ENCODE data around the gene FBXL13. TPM values are rescaled to one million over a fixed set of nuclear protein-coding genes. Genes with fewer than 3 reads are reported as not detected.
A peak's percentile ranks its signal among the peaks of the same experiment; 100 is the strongest.

Gene FBXL13
- total and polyA plus RNA-seq, 8 donors, result 0.80 to 25.3 (median 6.0) TPM; not detected in 1

DNA sequence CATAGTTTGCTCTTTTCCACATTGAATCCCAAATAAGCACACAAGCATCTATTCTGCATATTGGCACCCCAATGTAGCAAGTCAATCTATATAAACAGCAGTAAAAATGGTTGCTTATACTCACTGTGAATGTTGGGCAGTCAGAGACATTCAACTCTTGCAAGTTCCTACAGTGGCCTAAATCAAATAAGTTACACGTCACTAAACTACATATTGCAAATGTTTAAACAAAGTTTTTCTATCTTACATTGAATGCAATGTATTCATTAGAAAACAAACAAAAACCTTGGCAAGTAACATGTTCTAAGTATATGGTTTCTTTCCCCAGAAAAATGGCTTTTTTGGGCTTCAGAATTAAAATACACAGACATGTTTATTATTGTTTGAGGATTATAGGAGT lies 142.8 kb downstream of the FBXL13 start:
- Histone ChIP-seq H3K27ac (peak overlapping the region in 4 of 5 donors; percentile 28 to 87 (median 71)), H3K4me3 (peak overlapping the region in 1 of 4 donors; percentile 25), H3K4me1 (peaks cover 8 to 61% (median 36%) of the 10 kb centered on the region in 4 donors), H3K9me3 (no peaks in the 10 kb centered on the region), H3K36me3 (no peaks in the 10 kb centered on the region), H3K27me3 (no peaks in the 10 kb centered on the region)
- TF ChIP-seq POLR2AphosphoS5 (IDR thresholded peaks at IDR 0.05) (no peak), POLR2A (IDR thresholded peaks at IDR 0.05) (no peak), EP300 (IDR thresholded peaks at IDR 0.05) (no peak)
- TF ChIP-seq, protein P1, sequence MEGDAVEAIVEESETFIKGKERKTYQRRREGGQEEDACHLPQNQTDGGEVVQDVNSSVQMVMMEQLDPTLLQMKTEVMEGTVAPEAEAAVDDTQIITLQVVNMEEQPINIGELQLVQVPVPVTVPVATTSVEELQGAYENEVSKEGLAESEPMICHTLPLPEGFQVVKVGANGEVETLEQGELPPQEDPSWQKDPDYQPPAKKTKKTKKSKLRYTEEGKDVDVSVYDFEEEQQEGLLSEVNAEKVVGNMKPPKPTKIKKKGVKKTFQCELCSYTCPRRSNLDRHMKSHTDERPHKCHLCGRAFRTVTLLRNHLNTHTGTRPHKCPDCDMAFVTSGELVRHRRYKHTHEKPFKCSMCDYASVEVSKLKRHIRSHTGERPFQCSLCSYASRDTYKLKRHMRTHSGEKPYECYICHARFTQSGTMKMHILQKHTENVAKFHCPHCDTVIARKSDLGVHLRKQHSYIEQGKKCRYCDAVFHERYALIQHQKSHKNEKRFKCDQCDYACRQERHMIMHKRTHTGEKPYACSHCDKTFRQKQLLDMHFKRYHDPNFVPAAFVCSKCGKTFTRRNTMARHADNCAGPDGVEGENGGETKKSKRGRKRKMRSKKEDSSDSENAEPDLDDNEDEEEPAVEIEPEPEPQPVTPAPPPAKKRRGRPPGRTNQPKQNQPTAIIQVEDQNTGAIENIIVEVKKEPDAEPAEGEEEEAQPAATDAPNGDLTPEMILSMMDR (IDR thresholded peaks at IDR 0.05), result no peak
- intact Hi-C loops (cut with DNase I; ENCODE audit: low total_unique reads), result no loop called here
- 22 to 55% (median 30%) methylated on average over 1 of the region's 1 CpG for WGBS, 5 donors
- DNase-seq, result no peak

DNA sequence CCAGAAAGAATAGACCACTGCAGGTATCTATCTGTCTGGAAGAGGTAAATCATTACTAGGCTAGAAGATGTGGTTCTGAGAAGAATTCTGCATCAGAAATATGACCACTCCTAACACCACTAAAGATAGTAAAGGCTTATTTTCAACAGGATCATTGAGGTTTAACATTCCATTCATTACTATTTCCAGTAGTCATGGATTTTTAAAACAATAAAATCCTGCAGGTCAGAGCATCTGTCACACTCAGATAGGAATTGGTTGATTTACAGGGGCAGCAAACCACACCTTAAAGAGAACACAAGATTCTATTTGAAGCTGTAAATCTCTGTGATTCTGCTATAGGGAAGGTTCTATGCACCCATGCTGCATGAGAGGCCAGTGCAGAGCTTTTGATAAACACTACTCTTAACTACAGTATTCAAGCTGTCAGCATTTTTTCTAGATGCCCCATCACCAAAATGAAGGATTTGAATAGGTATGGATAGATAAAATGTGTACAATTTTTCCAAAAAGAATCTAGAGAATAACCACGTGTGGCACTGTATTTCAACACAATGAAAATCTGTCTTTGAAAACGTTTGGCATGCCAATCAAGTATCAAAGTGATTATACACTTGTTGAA lies 147.2 kb downstream of the FBXL13 start:
- Histone ChIP-seq H3K27ac (no peak overlapping the region), H3K4me3 (no peak overlapping the region), H3K36me3 (peaks cover 0 to 5% (median 0%) of the 10 kb centered on the region in 4 donors), H3K4me1 (peaks cover 0 to 30% (median 7%) of the 10 kb centered on the region in 4 donors), H3K27me3 (no peaks in the 10 kb centered on the region), H3K9me3 (no peaks in the 10 kb centered on the region)
- intact Hi-C loops (cut with DNase I; ENCODE audit: low total_unique reads), result no loop called here
- 19 to 45% (median 22%) methylated on average over 2 of the region's 2 CpGs for WGBS, 5 donors
- TF ChIP-seq, protein P1 (IDR thresholded peaks at IDR 0.05), result no peak
- TF ChIP-seq POLR2AphosphoS5 (IDR thresholded peaks at IDR 0.05), result no peak
- TF ChIP-seq POLR2A (IDR thresholded peaks at IDR 0.05), result no peak
- TF ChIP-seq EP300 (IDR thresholded peaks at IDR 0.05), result no peak
- DNase-seq, result no peak

DNA sequence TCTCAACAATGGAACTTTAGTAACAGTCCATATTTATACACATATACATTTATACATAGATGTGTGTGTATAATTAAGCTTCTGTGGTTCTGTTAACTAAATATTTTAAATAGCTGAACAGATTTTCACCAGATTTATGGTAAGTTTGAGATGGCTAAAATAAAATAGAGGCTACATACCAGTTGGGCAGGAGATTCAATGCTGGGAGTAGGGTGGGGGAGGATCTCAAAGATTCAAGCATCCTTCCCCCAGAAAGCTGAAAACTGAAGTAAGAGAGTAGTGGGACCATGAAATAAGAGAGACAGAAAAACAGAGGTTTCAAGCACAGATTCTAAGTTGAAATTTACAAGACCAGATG lies 147.8 kb downstream of the FBXL13 start:
- H3K9me3 ChIP-seq, result no peaks in the 10 kb centered on the region
- intact Hi-C loops (cut with DNase I; ENCODE audit: low total_unique reads), result no loop called here
- TF ChIP-seq, protein P1 (IDR thresholded peaks at IDR 0.05), result no peak
- TF ChIP-seq POLR2A (IDR thresholded peaks at IDR 0.05) (no peak), EP300 (IDR thresholded peaks at IDR 0.05) (no peak), POLR2AphosphoS5 (IDR thresholded peaks at IDR 0.05) (no peak)
- H3K27ac ChIP-seq, result no peak overlapping the region
- H3K4me1 ChIP-seq, result peaks cover 0 to 24% (median 7%) of the 10 kb centered on the region in 4 donors
- DNase-seq, result no peak
- no peak overlapping the region for H3K4me3 ChIP-seq
- H3K27me3 ChIP-seq, result no peaks in the 10 kb centered on the region
- peaks cover 0 to 5% (median 0%) of the 10 kb centered on the region in 4 donors for H3K36me3 ChIP-seq

DNA sequence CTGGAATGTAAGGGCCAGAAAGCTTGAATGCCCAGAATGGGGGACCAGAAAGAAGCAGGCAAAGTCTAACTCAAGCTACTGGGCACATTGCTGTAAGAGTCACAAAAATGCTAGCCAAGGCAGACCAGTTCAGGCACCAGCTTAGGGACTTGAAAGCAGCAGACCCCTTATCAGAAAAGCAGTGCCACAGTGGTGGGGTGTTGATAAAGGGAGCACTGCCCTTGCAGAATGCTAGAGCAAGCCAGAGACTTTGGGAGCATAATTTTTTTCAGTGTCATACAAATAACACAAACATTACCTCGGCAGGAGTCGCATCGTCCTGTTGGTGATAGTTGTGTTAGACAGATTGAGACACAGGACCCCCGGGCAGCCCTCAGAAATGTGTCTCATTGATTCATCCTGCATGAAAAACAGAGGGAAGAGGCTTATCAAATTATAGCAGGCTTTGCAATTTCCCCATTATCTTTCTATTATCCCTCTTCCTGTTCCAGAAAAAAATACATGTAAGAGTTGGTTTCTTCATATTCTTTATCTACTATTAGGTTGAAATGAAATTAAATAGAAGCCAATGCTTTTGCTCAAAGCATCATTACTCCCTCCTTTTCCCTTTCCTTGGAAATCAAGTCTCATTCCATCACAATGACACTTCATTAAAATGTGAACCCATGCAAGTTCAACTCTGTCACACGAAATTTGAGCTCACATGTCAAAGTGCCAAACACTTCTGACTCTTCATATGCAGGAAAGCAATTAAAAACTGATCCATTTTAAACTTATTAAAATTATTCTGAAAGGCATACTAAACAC lies 148.4 kb downstream of the FBXL13 start:
- Histone ChIP-seq H3K27me3 (no peaks in the 10 kb centered on the region), H3K9me3 (no peaks in the 10 kb centered on the region), H3K36me3 (peaks cover 0 to 5% (median 0%) of the 10 kb centered on the region in 4 donors), H3K4me1 (peaks cover 0 to 23% (median 7%) of the 10 kb centered on the region in 4 donors), H3K27ac (no peak overlapping the region), H3K4me3 (no peak overlapping the region)
- intact Hi-C loops (cut with DNase I; ENCODE audit: low total_unique reads), result no loop called here
- 41 to 52% (median 47%) methylated on average over 5 of the region's 5 CpGs for WGBS, 5 donors
- DNase-seq, result no peak
- TF ChIP-seq EP300 (IDR thresholded peaks at IDR 0.05), result no peak
